ENCODE measurements around the gene HNRNPH2. TPM values are rescaled to one million over a fixed set of nuclear protein-coding genes. Genes with fewer than 3 reads are reported as not detected.

The HNRNPH2 gene
- total RNA-seq, 1 experiment from 2014 or later: 49.8 TPM

- TF ChIP-seq, protein P1, sequence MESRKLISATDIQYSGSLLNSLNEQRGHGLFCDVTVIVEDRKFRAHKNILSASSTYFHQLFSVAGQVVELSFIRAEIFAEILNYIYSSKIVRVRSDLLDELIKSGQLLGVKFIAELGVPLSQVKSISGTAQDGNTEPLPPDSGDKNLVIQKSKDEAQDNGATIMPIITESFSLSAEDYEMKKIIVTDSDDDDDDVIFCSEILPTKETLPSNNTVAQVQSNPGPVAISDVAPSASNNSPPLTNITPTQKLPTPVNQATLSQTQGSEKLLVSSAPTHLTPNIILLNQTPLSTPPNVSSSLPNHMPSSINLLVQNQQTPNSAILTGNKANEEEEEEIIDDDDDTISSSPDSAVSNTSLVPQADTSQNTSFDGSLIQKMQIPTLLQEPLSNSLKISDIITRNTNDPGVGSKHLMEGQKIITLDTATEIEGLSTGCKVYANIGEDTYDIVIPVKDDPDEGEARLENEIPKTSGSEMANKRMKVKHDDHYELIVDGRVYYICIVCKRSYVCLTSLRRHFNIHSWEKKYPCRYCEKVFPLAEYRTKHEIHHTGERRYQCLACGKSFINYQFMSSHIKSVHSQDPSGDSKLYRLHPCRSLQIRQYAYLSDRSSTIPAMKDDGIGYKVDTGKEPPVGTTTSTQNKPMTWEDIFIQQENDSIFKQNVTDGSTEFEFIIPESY (IDR thresholded peaks at IDR 0.05; ENCODE audit: extremely low read depth, insufficient replicate concordance, low read length): no peak
- TF ChIP-seq SRF (IDR thresholded peaks at IDR 0.05; ENCODE audit: low read depth) (no peak), EZH2phosphoT487 (IDR thresholded peaks at IDR 0.05; ENCODE audit: borderline replicate concordance) (no peak), ATF3 (IDR thresholded peaks at IDR 0.05) (no peak), ZNF274 (IDR thresholded peaks at IDR 0.05; ENCODE audit: low read depth, low read length) (no peak), POLR2AphosphoS5 (IDR thresholded peaks at IDR 0.05; ENCODE audit: low read depth, low read length) (no peak), MAX (IDR thresholded peaks at IDR 0.05) (no peak), JUND (IDR thresholded peaks at IDR 0.05) (no peak), ZFX (IDR thresholded peaks at IDR 0.05) (no peak), TCF7L2 (IDR thresholded peaks at IDR 0.05; ENCODE audit: borderline replicate concordance, extremely low read depth, insufficient read depth, insufficient read length) (no peak), RAD21 (IDR thresholded peaks at IDR 0.05; ENCODE audit: low read depth) (peak; percentile 44), SIN3A (IDR thresholded peaks at IDR 0.05; ENCODE audit: low read depth) (no peak)
- TF ChIP-seq, protein P2, sequence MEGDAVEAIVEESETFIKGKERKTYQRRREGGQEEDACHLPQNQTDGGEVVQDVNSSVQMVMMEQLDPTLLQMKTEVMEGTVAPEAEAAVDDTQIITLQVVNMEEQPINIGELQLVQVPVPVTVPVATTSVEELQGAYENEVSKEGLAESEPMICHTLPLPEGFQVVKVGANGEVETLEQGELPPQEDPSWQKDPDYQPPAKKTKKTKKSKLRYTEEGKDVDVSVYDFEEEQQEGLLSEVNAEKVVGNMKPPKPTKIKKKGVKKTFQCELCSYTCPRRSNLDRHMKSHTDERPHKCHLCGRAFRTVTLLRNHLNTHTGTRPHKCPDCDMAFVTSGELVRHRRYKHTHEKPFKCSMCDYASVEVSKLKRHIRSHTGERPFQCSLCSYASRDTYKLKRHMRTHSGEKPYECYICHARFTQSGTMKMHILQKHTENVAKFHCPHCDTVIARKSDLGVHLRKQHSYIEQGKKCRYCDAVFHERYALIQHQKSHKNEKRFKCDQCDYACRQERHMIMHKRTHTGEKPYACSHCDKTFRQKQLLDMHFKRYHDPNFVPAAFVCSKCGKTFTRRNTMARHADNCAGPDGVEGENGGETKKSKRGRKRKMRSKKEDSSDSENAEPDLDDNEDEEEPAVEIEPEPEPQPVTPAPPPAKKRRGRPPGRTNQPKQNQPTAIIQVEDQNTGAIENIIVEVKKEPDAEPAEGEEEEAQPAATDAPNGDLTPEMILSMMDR (IDR thresholded peaks at IDR 0.05 in 2 of 3, conservative IDR thresholded peaks at IDR 0.05 in 1 of 3; ENCODE audit: borderline replicate concordance in 1 of 3, insufficient read depth in 1 of 3, low read depth in 2 of 3, low read length in 2 of 3): peak; percentile 14 to 33 (median 23); a peak in 4 of 6 replicates
- H3K27me3 ChIP-seq (ENCODE audit: insufficient read depth, low read length): no peaks in the 10 kb centered on the region
- no peaks in the 10 kb centered on the region for H4K20me1 ChIP-seq (ENCODE audit: insufficient read depth)
- intact Hi-C loops (cut with micrococcal nuclease): no loop called here
- no peaks in the 10 kb centered on the region for H3K36me3 ChIP-seq (ENCODE audit: control insufficient read depth in 1 of 2, insufficient read depth in 2 of 2, low read length in 2 of 2)
- RAD21 ChIA-PET (ENCODE audit: low non-redundant PET in 1 of 2, low total read pairs in 2 of 2, uncharacterized antibody in 2 of 2, unreplicated experiment in 2 of 2): no interaction called here
- CTCF ChIA-PET: no interaction called here
- no peak overlapping the region for H3K4me2 ChIP-seq (ENCODE audit: low read length)
- no peak overlapping the region for H3K9ac ChIP-seq (ENCODE audit: low read length)
- no TSS peak for BruUV-seq (replicated peaks)
- no peaks in the 10 kb centered on the region for H3K79me2 ChIP-seq (ENCODE audit: insufficient read depth, low read length)
- no peak overlapping the region for H2AFZ ChIP-seq (ENCODE audit: low read depth, low read length, poor library complexity, severe bottlenecking)
- ATAC-seq: peak; percentile 86
- no peak overlapping the region for H3K27ac ChIP-seq (ENCODE audit: low read depth, low read length)
- POLR2A ChIA-PET: no interaction called here
- H3K4me1 ChIP-seq (ENCODE audit: control insufficient read depth in 1 of 2, insufficient read depth in 2 of 2, low read length in 2 of 2): no peaks in the 10 kb centered on the region
- H3K4me3 ChIP-seq (replicated peaks in 1 of 2; ENCODE audit: low read depth in 1 of 2, low read length in 2 of 2): no peak overlapping the region
- H3K9me2 ChIP-seq (ENCODE audit: insufficient read depth): no peaks in the 10 kb centered on the region
- DNase-seq (ENCODE audit: low read depth, low spot score): peak; percentile 15
- no peaks in the 10 kb centered on the region for H3K9me3 ChIP-seq (ENCODE audit: control insufficient read depth in 1 of 2, insufficient read depth in 1 of 2, low read depth in 1 of 2, low read length in 2 of 2)
These were observed 54.9 kb downstream of the HNRNPH2 start for GRCh38 chrX:101462892-101463291.

Other genes starting within 250 kb of the HNRNPH2 start
- 0.64 TPM for gene DRP2, start 188.4 kb upstream of the HNRNPH2 start, total RNA-seq (2021; ENCODE audit: unreplicated experiment)
- 0.22 TPM for gene TAF7L, start 116.9 kb upstream of the HNRNPH2 start, total RNA-seq (2021; ENCODE audit: unreplicated experiment)
- 24.9 TPM for gene TIMM8A, start 59.5 kb upstream of the HNRNPH2 start, total RNA-seq (2021; ENCODE audit: unreplicated experiment)
- 0.37 TPM for gene BTK, start 22.0 kb upstream of the HNRNPH2 start, total RNA-seq (2021; ENCODE audit: unreplicated experiment)
- 360 TPM for gene RPL36A, start 17.2 kb upstream of the HNRNPH2 start, total RNA-seq (2021; ENCODE audit: unreplicated experiment)
- gene GLA, start 297 bp upstream of the HNRNPH2 start, total RNA-seq (2021; ENCODE audit: unreplicated experiment): 40.8 TPM
- 0.15 TPM for gene ARMCX4, start 77.2 kb downstream of the HNRNPH2 start, total RNA-seq (2021; ENCODE audit: unreplicated experiment)
- gene ARMCX1, start 142.3 kb downstream of the HNRNPH2 start, total RNA-seq (2021; ENCODE audit: unreplicated experiment): 0.15 TPM
- 32.2 TPM for gene ARMCX6, start 209.8 kb downstream of the HNRNPH2 start, total RNA-seq (2021; ENCODE audit: unreplicated experiment)
- gene ARMCX3, start 214.9 kb downstream of the HNRNPH2 start, total RNA-seq (2021; ENCODE audit: unreplicated experiment): 16.8 TPM

All from HCT116 (cell line).